ENCODE results near the gene MYH10.

The MYH10 gene

GRCh38 chr17:8609910-8610309, 20.6 kb downstream of the MYH10 start:
- DNase-seq (ENCODE audit: low read depth) = no peak

GRCh38 chr17:8608001-8608400, 22.5 kb downstream of the MYH10 start:
- DNase-seq (ENCODE audit: low read depth) = no peak

- no peak for DNase-seq (ENCODE audit: low read depth)
Observed at GRCh38 chr17:8606401-8606800, 24.1 kb downstream of the MYH10 start.

- no peak for DNase-seq (ENCODE audit: low read depth)
Observed at GRCh38 chr17:8602679-8603078, 27.8 kb downstream of the MYH10 start.

- DNase-seq (ENCODE audit: low read depth) = no peak
Observed at GRCh38 chr17:8599351-8600011, 31.0 kb downstream of the MYH10 start.

GRCh38 chr17:8598913-8599312, 31.6 kb downstream of the MYH10 start:
- DNase-seq (ENCODE audit: low read depth) = no peak

GRCh38 chr17:8593830-8594229, 36.7 kb downstream of the MYH10 start:
- DNase-seq (ENCODE audit: low read depth) = no peak

GRCh38 chr17:8593276-8593675, 37.2 kb downstream of the MYH10 start:
- no peak for DNase-seq (ENCODE audit: low read depth)

- no peak for DNase-seq (ENCODE audit: low read depth)
Observed at GRCh38 chr17:8588877-8589554, 41.5 kb downstream of the MYH10 start.

- no peak for DNase-seq (ENCODE audit: low read depth)
Observed at GRCh38 chr17:8586766-8587165, 43.8 kb downstream of the MYH10 start.

GRCh38 chr17:8585911-8586310, 44.6 kb downstream of the MYH10 start:
- no peak for DNase-seq (ENCODE audit: low read depth)

GRCh38 chr17:8583954-8584353, 46.6 kb downstream of the MYH10 start:
- DNase-seq (ENCODE audit: low read depth) = no peak

- DNase-seq (ENCODE audit: low read depth) = no peak
Observed at GRCh38 chr17:8580952-8581658, 49.4 kb downstream of the MYH10 start.

GRCh38 chr17:8577868-8578267, 52.7 kb downstream of the MYH10 start:
- no peak for DNase-seq (ENCODE audit: low read depth)

GRCh38 chr17:8576559-8577294, 53.8 kb downstream of the MYH10 start:
- DNase-seq (ENCODE audit: low read depth) = no peak

- DNase-seq (ENCODE audit: low read depth) = no peak
Observed at GRCh38 chr17:8574687-8575086, 55.8 kb downstream of the MYH10 start.

GRCh38 chr17:8572764-8573163, 57.8 kb downstream of the MYH10 start:
- DNase-seq (ENCODE audit: low read depth) = no peak

GRCh38 chr17:8563981-8564602, 66.4 kb downstream of the MYH10 start:
- DNase-seq (ENCODE audit: low read depth) = no peak

GRCh38 chr17:8563024-8563776, 67.3 kb downstream of the MYH10 start:
- no peak for DNase-seq (ENCODE audit: low read depth)

- DNase-seq (ENCODE audit: low read depth) = no peak
Observed at GRCh38 chr17:8558144-8558543, 72.4 kb downstream of the MYH10 start.

GRCh38 chr17:8557176-8557806, 73.2 kb downstream of the MYH10 start:
- DNase-seq (ENCODE audit: low read depth) = no peak
